ENCODE results near the gene LIPT2.
"Not testable (repeated sequence)": the region's sequence is repeated elsewhere in the genome, so short reads cannot be mapped to it uniquely, and the experiment has no call there.

The LIPT2 gene

DNA sequence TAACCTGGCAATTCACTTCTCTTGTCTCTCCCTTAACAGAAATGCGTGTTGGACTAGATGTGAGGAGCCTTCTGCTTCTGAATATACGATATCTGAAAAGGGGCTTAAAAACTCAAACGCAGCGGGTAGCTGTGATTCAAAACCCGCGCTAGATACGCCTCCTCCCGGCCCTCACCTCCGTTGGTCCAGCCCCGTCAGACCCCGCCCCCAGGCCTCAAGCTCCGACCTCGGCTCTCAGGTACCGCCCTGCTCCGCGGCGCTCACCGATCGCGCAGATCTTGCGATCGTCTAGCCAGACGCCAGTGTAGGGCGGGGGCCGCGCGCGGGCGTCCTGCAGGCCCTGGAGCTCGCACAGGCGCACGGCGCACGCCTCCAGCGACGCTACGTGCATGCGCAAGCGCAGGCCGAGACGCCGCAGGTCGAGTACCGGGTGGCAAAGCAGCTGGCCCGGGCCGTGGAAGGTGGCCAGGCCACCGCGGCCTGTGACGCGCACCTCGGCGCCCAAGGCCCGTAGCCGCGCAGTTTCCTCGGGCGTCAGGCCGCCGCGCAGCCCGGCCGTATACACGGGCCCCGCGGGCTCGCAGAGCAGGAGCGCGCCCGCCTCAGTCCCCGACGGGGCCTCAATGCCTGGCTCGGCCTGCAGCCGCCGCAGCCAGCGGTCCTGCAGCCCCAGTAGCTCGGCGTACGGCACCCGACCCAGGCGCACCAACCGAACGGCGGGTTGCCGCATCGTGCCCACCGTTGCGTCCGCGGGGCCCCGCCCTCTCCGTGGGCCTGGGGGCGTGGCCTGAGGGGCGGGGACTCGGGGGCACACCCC lies at the start of gene LIPT2:
Gene LIPT2, minus strand, starts transcription at position 751 of the 817 bp plus-strand sequence. Its CDS starts 21 bp downstream, at position 730.
- peak; percentile 98 for DNase-seq

DNA sequence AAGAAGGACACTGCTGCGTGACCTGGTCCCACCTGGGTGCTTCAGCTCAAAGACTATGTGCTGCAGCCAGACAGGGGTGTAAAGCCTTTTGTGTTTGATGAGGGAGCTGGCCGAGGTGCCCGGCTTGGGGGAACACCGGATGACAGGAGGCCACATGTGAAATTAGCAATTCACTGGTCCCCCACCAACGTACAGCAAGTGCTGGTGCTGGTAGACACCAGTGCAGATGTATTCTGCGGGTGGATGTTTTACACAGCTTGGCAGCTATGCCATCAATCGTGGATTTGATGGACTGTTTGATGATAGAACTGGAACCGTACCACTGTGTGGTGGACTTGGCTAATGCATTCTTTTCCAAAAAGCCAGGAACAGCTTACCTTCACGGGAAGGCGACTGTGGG lies 47.9 kb upstream of the LIPT2 start:
- no peak for DNase-seq

DNA sequence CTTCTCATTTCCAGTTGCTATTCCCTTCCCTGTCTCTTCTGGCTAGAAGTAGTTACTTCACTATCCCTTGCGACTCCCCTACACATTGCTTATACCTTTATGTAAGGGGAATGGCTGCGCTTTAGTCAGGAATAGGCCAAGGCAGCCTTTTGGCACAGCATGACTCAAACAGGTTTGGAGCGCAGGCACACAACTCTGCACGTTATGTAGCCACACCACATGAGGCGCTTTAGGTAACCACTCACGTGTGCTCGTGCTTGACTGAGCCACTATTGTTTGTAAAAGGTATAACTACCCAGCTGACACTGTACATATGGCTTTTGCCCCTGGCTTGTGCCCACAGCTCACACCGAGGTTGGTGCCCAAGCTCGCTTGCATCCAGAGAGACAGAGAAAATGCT lies 46.7 kb upstream of the LIPT2 start:
- no peak for DNase-seq

DNA sequence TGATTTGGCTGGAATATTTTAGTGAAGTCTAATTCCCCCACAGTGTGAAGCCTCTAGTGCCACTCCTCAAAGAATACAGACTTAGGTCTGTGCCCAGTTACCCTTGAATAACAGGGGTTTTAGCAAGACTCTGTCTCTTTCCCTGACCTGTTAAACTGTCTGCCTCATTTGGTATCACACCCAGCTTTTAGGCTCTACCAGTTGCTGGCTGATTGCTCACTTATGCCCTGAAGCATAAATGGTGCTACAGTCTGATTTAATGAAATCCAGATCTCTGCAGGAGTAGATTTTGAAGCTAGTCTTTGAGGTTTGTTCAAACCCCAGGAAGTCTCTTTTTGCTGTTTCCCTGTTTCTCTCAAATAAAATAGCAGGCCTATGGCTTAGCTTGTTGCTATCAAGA lies 45.2 kb upstream of the LIPT2 start:
- no peak for DNase-seq

DNA sequence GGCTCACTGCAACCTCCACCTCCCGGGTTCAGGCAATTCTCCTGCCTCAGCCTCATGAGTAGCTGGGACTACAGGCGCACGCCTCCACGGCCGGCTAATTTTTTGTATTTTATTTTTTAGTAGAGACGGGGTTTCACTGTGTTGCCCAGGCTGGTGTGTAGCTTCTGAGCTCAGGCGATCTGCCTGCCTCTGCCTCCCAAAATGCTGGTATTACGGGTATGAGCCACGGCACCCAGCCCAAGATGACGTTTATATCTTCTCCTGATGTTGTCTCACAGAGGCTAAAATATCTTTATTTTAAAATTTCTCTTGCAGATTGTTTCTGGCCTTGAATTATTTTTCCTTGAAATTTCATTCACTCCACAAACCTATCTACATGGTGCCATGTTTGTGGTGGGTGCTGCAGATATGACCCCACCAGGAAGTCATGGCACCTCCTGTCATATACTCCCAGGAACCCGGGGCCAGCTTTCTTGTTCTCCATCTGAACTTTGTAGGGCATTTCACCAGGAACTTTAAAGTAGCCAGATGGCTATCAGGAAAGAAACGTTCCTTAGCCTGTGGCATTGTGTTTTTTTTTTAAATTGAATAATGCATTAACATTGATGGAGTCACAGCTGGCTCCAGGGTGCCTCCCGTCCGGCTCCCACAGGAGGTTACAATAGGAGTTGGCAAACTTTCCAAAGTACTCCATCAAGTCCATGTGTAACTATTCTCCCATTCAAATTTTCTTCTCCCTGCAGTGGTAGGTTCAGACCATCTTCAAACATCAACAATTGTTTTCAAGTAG lies 42.0 kb upstream of the LIPT2 start:
- DNase-seq, result no peak

DNA sequence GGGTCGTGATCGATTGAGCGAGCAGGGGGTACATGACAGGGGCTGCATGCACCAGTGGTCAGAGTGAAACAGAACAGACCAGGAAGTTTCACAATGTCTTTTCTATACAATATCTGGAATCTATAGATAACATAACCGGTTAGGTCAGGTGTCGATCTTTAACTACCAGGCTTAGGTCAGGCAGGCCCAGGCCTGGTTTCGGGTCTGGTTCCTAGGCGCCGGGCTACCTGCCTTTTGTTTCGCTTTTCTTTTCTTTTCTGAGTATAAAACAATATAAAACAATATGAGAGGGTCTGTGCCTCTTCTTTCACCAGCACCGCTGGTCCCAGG lies 41.4 kb upstream of the LIPT2 start:
- DNase-seq, result not testable (repeated sequence)

DNA sequence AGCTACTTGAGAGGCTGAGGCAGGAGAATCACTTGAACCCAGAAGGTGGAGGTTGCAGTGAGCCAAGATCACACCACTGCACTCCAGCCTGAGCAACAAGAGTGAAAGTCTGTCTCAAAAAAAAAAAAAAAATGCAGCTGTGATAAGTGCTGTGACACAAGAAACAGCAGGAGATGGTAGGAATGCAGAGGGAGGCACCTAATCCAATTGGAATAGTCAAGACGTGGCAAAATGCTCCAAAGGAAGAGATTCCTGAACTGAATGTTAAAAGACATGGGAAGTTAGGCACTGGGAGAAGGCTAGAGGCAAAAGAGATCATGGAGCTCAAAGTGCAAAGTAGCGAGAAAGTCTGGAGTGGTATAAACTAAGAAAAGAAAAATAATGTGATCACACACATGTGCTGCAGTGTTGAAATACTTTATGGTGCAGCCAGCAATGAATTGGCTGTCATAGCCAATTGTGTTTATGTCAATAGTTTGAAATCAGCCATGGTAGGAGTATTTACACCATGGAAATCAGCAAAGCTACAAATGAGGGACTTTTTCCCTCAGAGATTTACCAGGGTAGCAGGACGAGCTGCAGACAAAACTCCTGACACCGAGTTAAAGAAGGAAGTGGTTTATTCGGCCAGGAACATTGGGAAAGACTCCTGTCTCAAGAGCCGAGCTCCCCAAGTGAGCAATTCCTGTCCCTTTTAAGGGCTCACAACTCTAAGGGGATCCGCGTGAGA lies 40.9 kb upstream of the LIPT2 start:
- DNase-seq, result no peak

DNA sequence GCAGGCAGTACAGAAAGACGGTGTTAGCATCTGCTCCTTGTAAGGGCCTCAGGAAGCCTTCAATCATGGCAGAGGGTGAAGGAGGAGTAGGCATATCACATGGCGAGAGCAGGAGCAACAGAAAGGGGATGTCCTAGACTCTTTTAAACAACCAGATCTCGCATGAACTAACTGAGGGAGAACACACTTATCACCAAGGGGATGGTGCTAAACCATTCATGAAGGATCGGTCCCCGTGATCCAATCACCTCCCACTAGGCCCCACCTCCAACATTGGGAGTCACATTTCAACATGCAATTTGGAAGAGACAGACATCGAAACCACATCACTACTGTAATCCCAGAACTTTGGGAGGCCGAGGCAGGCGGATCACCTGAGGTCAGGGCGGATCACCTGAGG lies 39.9 kb upstream of the LIPT2 start:
- DNase-seq, result no peak

DNA sequence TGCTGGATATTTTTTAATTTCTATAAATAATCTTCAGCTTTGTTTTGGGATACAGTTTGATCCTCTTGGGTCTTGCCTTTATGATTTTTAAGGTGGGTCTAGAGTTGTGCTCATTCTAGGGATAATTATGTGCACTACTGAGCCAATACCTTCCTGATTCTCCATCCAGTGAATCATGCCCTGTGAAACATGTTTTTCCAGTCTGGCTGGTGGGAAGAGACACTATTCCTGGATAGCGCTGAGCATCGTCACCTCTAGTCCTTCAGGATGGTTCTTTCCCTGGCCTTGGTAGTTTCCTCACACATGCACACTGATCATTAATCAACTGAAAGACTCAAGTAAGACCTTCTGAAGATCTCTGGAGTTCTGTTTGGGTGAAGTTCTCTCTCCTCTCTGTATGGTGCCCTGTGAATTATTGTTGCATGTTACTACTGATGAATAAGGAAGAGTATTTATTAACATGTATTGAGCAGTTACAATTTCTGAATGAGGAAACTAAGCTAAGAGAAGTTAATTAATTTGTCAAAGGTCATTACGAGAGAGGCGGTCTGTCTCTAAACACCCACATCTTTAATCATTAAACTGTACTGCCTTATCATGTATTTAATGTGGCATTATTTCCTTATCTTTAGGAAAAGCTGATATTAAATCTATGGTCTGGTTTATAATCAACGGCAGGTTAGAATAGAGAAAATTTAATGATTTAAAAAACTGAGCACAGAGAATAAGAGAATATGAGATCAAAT lies 39.1 kb upstream of the LIPT2 start:
- no peak for DNase-seq

DNA sequence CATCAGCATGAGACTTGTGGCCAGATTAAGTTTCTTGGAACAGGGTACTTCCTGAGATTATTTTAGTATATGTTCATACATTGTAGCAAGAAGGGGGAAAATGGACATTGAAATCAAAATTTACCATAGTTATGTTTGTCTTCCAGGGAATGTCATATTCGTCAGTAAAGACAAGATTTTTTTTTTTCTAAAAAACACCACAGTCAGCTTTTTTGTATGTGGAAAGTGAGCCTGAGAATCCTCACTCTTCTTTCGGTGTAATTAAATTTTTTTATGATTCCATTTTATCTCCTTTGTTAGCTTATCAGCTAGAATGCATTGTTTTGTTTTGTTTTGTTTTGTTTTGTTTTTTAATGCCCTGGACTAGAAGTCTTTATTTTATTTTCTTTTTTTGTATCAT lies 31.5 kb upstream of the LIPT2 start:
- no peak for DNase-seq

DNA sequence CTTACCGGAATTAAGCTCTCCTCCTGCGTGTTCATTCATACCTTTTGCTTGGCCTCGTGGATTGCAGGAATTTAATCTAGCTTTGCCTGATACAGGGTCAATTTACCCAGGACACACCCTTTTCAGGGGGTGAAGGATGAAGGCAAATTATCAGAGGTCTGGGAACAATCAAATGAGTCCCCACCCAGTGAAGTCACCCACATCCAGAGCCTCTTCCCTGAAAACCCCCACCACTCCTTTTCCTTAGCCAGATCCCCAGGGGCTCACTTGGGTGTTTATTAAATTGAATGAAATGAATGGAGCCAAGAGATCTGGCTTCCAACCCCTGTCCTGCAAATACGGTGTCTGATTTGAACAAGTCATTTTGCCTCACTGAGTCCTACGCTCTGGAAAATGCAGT lies 31.0 kb upstream of the LIPT2 start:
- DNase-seq, result no peak

DNA sequence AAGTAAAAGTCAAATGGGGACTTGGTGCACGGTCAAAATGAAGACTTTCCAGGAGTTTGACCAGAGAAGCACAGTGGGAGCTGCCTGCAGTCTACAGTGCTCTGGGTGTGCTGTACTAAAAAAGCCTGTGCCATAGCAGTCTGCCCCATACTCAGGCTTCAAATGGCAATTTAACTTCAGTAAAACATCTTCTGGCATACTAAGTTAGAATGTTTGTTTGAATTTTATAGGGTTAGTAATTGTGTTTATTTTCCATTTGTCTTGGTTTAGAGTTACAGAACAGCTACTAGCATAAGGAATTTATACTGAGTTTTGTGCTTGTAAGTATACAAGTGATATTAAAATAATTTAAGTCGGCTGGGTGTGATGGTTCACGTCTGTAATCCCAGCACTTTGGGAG lies 29.3 kb upstream of the LIPT2 start:
- DNase-seq, result no peak

DNA sequence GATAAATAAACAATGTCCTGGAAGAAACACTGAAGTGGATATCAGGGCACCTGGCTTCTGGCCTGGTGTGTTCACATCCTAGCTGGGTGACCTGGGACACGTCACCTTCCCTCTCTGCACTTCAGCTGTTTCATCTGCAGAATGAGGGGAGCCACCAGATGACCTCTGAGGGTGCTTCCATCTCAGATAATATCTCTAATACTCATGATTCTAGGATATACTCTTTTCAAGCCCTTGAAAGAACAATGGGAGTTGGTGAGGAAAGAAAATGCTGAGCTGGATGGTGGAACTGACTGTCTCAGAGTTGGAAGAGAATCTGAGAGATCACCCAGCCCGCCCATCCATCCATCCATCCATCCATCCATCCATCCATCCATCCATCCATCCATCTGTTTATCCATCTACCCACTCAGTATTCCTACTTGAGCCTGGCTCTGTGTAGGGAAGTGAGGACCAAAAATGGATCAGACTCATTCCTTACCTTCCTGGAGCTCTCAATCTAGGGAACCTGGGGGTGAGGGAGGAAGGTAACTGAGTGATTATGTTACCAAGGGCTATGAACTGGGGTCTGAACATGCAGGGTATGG lies 28.2 kb upstream of the LIPT2 start:
- no peak for DNase-seq

DNA sequence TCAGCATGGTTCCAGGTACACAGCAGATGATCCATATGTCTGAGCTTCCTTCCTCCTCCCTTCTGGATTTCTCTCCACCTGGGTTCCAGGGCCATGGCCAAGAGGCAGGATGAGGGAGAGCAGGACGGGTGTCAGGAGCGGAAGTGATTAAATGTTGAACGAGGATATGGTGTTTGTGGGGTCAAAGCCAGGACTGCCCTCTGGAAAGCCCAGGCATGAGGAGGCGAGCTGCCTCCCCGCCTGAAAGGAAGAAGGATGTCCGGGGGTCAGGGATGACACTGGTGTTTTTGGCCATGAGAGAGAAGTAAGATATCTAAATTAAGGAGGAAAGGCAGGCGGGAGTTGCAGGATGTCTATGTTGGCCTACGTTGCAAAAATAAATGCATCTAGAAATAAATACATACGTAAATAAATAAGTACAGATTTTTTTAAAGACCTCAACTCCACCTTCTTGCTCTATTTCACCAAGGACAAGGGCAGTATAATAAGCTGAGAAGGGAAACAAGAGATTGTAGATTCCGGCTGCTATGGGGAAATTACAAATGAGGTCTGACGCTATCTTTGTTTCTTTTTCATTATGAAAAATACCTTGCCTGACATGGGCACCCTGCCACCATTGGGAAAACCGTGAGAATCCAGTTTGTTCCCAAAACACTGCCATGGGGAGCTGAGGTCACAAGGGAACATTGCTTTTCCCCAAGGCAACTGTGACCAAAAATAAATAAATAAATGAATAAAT lies 27.6 kb upstream of the LIPT2 start:
- no peak for DNase-seq

DNA sequence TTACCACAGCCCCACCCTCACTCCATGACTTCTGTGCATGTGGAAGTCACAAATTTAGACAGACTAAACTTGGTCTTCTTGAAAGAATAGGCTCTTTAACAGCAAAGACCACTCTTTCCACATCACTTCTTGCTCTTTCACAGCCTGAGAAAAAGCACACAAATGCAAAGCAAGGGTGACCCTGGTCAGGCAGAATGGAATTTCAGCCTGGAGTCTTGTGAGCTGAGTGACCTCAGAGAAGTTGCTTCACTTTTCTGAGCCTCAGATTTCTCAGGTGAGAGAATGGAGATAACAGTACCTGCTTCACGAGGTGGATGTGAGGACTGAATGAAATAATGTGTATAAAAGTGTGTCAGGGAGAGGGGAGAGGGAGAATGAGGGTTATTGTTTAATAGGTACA lies 26.8 kb upstream of the LIPT2 start:
- no peak for DNase-seq

DNA sequence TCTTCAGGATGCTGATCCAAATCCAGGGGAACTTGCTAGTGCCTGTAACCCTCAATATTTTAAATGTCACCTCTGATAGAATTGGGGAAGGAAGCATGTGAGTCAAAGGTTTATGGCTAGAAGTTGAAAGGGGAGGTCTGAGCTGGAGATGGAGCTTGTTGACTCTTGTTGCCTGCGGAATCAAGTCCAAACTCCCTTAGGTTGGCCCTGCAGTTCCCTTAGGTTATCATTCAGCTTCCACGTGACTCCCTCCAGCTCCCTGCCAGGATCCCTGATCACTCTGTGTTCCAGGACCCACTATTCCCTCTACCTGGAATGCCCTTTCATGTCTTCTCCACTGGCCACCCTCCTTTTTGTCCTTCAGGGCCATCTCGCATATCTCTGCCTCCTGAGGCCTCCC lies 26.2 kb upstream of the LIPT2 start:
- no peak for DNase-seq

DNA sequence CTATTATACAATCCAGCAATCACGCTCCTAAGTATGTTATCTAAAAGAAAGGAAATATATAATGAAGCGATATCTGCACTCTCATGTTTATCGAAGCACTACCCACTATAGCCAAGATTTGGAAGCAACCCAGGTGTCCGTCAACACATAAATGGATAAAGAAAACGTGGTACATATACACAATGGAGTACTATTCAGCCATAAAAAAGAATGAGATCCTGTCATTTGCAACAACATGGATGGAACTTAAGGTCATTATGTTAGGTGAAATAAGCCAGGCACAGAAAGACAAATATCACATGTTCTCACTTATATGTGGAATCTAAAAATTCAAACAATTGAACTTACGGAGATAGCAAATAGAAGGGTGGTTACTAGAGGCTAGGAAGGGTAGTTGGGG lies 24.1 kb upstream of the LIPT2 start:
- not testable (repeated sequence) for DNase-seq

DNA sequence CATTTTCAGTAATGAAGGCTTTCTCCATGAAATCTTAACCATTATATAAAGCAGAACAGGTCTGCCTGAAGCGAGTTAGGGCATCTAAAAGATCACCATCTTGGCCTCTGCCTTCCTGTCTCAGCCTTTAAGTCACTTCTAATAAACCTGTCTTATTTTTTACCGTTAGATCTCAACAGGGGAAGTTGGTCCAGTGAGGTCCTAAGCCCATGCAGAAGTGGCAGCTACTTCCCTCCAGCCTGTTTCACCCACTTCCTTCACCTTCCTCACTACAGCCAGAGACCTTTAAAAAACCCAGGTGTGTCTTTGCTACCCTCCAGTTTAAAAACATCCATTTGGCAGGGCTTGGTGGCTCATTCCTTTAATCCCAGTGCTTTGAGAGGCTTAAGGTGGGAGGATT lies 14.1 kb upstream of the LIPT2 start:
- DNase-seq, result no peak

DNA sequence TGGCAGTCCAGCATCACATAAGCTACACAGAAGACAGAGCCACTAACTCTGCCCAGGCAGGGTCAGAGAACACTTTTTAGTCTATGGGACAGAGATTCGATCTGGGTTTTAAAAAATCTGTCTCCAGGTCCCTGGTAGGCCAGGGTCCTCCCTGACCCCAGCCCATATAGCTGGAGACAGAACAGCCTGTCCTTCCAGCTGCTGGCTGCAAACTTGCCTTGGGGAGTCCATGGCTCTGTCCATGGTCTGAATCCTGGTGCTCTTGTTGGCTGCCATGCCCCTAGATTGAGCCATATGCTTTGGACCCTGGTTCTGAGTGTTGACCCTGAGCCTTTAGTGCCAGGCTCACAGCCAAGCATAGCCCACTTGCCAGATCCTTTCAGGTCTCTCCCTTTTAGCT lies 13.3 kb upstream of the LIPT2 start:
- DNase-seq, result no peak

DNA sequence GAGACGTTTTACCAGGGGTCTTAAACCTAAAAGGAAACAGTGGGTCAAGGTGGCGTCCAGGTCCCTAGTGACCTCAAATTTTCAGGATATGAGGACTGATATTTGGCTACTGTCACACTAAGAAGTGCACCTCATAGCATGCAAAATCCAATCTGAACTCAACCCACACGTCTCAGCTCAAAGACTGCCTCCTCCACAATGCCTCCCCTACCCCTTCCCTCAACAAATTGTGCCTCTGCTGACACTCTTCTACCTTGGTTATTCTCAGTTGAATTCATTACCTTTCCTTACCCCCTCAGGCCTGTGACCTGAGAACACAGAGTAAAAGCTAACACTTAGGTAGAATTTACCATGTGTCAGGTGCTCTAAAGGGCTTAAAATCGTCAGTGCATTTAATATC lies 12.4 kb upstream of the LIPT2 start:
- no peak for DNase-seq

DNA sequence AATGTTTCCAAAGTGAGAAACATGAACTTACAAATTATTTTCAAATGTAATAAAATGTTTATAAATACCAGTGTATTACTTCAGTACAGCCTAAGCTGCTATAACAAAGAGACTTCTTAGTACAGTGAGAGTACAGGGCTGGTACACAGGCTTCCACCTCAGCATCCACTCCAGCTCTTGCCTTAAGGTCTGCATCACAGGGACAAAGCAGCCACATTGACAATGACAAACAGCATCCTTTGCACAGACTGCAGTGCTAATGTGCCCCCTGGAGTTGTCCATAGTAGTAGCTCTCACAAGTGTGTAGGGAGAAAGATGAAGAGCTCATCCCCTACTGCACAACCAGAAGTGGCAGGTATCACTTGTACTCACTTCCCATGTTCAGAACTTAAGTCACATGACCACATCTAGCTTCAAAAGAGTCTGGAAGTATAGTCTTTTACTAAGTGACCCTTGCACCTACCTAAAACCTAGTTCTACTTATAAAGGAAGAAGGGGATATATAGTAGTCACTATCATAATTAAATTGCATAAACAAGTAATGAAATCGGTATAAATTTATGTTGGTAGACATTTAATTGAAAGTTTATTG lies 10.7 kb upstream of the LIPT2 start:
- no peak for DNase-seq

DNA sequence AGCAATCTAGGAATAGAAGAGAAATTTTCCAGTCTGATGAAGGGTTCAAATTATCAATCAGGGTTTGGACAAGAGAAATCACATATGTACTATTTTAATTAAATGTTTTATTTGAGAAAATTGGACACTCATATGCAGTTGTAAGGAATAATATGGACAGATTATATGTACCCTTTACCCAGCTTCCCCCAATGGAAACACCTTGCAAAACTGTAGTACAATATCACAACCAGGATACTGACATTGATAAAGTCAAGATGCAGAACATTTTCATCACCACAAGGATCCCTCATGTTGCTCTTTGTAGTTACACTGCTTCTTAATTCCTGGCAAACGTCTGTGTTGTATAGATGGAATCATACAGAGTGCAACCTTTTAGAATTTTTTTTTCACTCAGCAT lies 1.4 kb upstream of the LIPT2 start:
- DNase-seq, result no peak

Data from CD4-positive, alpha-beta T cell treated with Interferon gamma for 1 hour (primary cell).